Osteocyte (in vitro differentiated cells): ENCODE results near the gene IGSF22. TPM values are rescaled to one million over a fixed set of nuclear protein-coding genes. Genes with fewer than 3 reads are reported as not detected.

Source experiments
- DNase-seq: peaks from one replicate; pipeline ENCODE4 v3.0.0; 2021; ENCODE audit warnings: mixed read lengths; ENCODE audit not compliant: unreplicated experiment; ENCODE audit errors: extremely low spot score
- H3K27ac Mint-ChIP-seq: one replicate; pipeline ENCODE4 v1.8.0; 2021; ENCODE audit warnings: mild to moderate bottlenecking, mixed read lengths; ENCODE audit not compliant: unreplicated experiment
- H3K27me3 Mint-ChIP-seq: one replicate; pipeline ENCODE4 v1.8.0; 2021; ENCODE audit warnings: mixed read lengths; ENCODE audit not compliant: unreplicated experiment
- H3K36me3 Mint-ChIP-seq: one replicate; pipeline ENCODE4 v1.8.0; 2021; ENCODE audit warnings: mixed read lengths; ENCODE audit not compliant: unreplicated experiment
- H3K4me1 Mint-ChIP-seq: one replicate; pipeline ENCODE4 v1.8.0; 2021; ENCODE audit warnings: mixed read lengths; ENCODE audit not compliant: unreplicated experiment
- H3K4me3 Mint-ChIP-seq: one replicate; pipeline ENCODE4 v1.8.0; 2021; ENCODE audit warnings: mild to moderate bottlenecking, moderate library complexity, mixed read lengths; ENCODE audit not compliant: unreplicated experiment
- H3K9me3 Mint-ChIP-seq: one replicate; pipeline ENCODE4 v1.8.0; 2021; ENCODE audit warnings: mixed read lengths; ENCODE audit not compliant: unreplicated experiment
- total RNA-seq: library from RNA; stranded (reverse); gene quantifications from 2 replicates; pipeline ENCODE4 v1.2.1, GENCODE V29; 2021
- TF ChIP-seq, protein P1 (sequence below): fragments of 200-600 bp; sonication (generic); IDR thresholded peaks from 2 replicates; pipeline ENCODE4 v1.5.0; 2021; ENCODE audit warnings: antibody characterized with exemption, mild to moderate bottlenecking, moderate library complexity

The IGSF22 gene
- total RNA-seq, 1 donor from 2014 or later: not detected

DNA sequence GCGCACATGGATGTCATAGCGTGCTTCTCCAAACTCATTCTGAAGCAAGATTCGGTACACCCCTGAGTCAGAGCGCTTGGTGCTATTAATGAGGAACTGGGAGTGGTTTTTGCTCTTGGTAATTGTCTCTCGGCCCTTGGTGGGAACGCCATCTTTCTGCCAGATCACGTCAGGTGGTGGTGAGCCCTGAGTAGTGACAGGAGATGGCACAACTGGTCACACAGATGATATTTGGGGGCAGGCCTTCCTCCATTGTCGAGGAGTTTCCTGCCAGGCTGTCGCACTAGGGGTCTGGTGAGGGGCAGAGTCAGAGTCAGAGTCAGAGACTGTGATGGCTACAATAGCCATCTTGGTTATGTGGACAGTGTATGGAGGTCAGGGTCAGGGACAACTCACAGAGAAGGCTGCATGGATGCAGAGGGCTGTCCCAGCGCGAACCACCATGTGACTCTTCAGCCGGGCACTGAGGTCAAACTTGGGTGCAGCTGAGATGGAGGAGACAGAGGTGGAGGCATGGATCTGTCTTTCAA lies 18.1 kb downstream of the IGSF22 start:
- Mint-ChIP-seq H3K4me1 (no peaks in the 10 kb centered on the region), H3K4me3 (no peak overlapping the region)

GRCh38 chr11:18706330-18707243 lies 19.4 kb downstream of the IGSF22 start:
- H3K4me3 Mint-ChIP-seq: no peak overlapping the region
- peaks cover 30% of the 10 kb centered on the region for H3K27me3 Mint-ChIP-seq
- H3K9me3 Mint-ChIP-seq: no peaks in the 10 kb centered on the region
- DNase-seq: no peak
- no peaks in the 10 kb centered on the region for H3K36me3 Mint-ChIP-seq
- no peaks in the 10 kb centered on the region for H3K4me1 Mint-ChIP-seq
- no peak overlapping the region for H3K27ac Mint-ChIP-seq
- TF ChIP-seq, protein P1, sequence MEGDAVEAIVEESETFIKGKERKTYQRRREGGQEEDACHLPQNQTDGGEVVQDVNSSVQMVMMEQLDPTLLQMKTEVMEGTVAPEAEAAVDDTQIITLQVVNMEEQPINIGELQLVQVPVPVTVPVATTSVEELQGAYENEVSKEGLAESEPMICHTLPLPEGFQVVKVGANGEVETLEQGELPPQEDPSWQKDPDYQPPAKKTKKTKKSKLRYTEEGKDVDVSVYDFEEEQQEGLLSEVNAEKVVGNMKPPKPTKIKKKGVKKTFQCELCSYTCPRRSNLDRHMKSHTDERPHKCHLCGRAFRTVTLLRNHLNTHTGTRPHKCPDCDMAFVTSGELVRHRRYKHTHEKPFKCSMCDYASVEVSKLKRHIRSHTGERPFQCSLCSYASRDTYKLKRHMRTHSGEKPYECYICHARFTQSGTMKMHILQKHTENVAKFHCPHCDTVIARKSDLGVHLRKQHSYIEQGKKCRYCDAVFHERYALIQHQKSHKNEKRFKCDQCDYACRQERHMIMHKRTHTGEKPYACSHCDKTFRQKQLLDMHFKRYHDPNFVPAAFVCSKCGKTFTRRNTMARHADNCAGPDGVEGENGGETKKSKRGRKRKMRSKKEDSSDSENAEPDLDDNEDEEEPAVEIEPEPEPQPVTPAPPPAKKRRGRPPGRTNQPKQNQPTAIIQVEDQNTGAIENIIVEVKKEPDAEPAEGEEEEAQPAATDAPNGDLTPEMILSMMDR: no peak

More for the DNA sequence above, 18.1 kb downstream of the IGSF22 start:
- Mint-ChIP-seq H3K36me3 (no peaks in the 10 kb centered on the region), H3K27me3 (peaks cover 35% of the 10 kb centered on the region), H3K9me3 (no peaks in the 10 kb centered on the region), H3K27ac (no peak overlapping the region)
- DNase-seq: no peak
- TF ChIP-seq, protein P1: no peak

DNA sequence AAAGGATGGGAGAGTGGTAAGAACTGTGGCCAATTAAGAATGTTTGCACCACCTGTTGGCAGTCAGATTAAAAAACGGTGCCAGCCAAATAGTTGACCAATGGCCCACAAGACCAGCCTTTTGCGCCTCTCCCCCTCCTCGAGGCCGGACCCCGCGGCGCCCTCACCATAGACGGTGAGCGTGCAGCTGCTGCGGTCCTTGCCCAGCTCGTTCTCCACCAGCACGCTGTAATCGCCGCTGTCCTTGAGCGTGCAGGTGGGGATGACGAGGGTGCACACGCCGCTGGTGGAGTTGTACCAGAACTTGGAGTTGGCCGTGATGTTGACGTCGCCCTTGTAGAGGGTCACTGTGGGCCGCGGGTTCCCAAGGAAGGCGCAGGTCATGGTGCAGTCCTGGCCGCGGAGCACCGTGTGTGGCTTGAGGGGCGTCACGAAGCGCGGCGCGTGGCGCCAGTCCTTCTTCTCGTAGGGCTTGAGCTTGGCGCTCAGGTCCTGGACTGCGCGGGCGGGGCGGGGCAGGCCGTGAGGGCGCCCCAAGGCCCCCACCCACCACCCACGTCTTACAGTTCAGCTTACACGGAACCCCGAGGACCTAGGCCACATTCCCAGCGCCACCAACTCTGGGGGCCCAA lies 20.2 kb downstream of the IGSF22 start:
- no peak overlapping the region for H3K27ac Mint-ChIP-seq
- TF ChIP-seq, protein P1: no peak
- H3K36me3 Mint-ChIP-seq: no peaks in the 10 kb centered on the region
- H3K4me3 Mint-ChIP-seq: no peak overlapping the region
- H3K9me3 Mint-ChIP-seq: no peaks in the 10 kb centered on the region
- DNase-seq: no peak
- H3K27me3 Mint-ChIP-seq: peaks cover 30% of the 10 kb centered on the region
- no peaks in the 10 kb centered on the region for H3K4me1 Mint-ChIP-seq

GRCh38 chr11:18704698-18705097 lies 21.3 kb downstream of the IGSF22 start:
- TF ChIP-seq, protein P1: no peak
- no peak for DNase-seq
- Mint-ChIP-seq H3K4me1 (peaks cover 7% of the 10 kb centered on the region), H3K36me3 (no peaks in the 10 kb centered on the region), H3K27me3 (peaks cover 26% of the 10 kb centered on the region), H3K27ac (no peak overlapping the region), H3K4me3 (no peak overlapping the region), H3K9me3 (no peaks in the 10 kb centered on the region)
